Ectodermal cell (in vitro differentiated cells): ENCODE results near the gene DENND2C.

Experiments used
- H3K27ac ChIP-seq: 2 replicates; pipeline ENCODE4 v1.7.0; 2013; ENCODE audit warnings: mild to moderate bottlenecking, low read depth, low read length; ENCODE audit not compliant: insufficient read depth, poor library complexity, severe bottlenecking
- H3K27me3 ChIP-seq: 2 replicates; pipeline ENCODE4 v1.7.0; 2013; ENCODE audit warnings: mild to moderate bottlenecking, low read length; ENCODE audit not compliant: insufficient read depth, control insufficient read depth, poor library complexity, severe bottlenecking
- H3K36me3 ChIP-seq: one replicate; pipeline ENCODE4 v1.7.0; 2013; ENCODE audit warnings: low read length; ENCODE audit not compliant: control insufficient read depth, insufficient read depth
- H3K4me1 ChIP-seq: one replicate; pipeline ENCODE4 v1.7.0; 2013; ENCODE audit warnings: low read length; ENCODE audit not compliant: control insufficient read depth, insufficient read depth
- H3K4me3 ChIP-seq: 2 replicates; pipeline ENCODE4 v1.7.0; 2013; ENCODE audit warnings: low read depth, low read length, control low read depth; ENCODE audit not compliant: insufficient read depth
- H3K9me3 ChIP-seq: 2 replicates; pipeline ENCODE4 v1.7.0; 2013; ENCODE audit warnings: mild to moderate bottlenecking, low read length, moderate library complexity; ENCODE audit not compliant: control insufficient read depth
- WGBS, 2 experiments: methylation state at CpG; one replicate each; pipeline ENCODE4 v1.1.7; 2013; ENCODE audit warnings: missing lambda C conversion rate in 2 of 2; 5-methylcytosine and 5-hydroxymethylcytosine counted together

The DENND2C gene

DNA sequence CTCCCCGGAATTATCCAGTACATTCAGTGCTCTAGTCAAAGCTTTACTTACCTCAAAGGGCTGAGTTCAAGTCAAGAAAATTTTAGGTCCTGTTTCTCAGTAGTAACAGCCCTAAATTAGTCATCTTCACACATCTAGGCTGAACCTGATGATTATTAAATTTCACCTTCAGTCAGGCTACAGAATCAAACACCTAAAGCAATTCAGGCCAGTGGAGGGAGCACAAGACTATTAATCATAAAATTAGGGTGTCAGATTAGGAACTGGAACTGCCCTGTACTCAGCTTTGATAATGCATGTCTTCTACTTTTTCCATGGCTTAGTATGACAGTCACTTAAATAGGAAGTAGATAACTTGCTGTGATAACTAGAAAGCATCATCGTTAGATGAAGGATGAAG, 60.0 kb downstream of the DENND2C start:
- Histone ChIP-seq H3K9me3 (no peaks in the 10 kb centered on the region), H3K4me1 (no peaks in the 10 kb centered on the region), H3K27me3 (no peaks in the 10 kb centered on the region), H3K4me3 (no peak overlapping the region), H3K36me3 (no peaks in the 10 kb centered on the region), H3K27ac (no peak overlapping the region)
- whole genome bisulfite sequencing, 2 experiments = 91 to 92% methylated on average over 2 of the region's 2 CpGs

DNA sequence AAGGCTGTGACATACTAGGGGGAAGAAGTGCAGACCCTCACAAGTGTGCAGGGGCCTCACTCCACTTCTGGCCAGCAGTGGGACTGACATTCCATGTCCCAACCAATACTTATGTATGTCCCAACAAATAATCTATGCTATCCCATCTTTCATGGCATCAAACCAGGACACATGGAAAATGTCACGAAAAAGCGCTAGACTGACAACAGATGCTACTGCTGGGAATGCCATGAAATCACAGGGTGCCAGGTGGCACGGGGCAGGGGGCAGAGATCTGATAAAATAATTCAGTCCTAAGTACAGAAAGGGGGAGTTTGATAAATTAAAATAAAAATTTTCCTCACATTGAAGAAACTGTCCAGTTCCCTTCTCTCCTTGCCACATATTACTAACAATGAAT, 60.8 kb downstream of the DENND2C start:
- Histone ChIP-seq H3K36me3 (no peaks in the 10 kb centered on the region), H3K4me3 (no peak overlapping the region), H3K9me3 (no peaks in the 10 kb centered on the region), H3K27me3 (no peaks in the 10 kb centered on the region), H3K4me1 (no peaks in the 10 kb centered on the region), H3K27ac (no peak overlapping the region)
- 88 to 94% methylated on average over 3 of the region's 3 CpGs for WGBS, 2 experiments

DNA sequence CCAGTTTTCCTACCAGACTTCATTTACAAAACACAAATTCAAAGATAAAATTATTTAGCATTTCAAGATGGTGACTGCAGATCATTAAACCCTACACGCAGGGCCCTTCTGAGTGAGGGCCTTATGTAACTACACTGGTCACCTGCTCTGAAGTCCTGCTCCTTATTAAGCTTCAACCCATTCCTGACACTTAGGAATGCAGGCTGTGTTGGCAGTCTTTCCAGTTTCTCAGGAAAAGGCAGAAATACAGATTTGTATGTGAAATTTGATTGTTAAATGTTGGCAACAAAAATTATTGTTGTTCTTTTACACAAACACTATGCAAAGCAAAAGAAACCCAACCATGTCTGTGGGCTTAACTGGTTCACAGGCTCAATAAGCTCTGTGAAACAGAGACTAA, 62.6 kb downstream of the DENND2C start:
- WGBS, 2 experiments = 85 to 86% methylated on average over 1 of the region's 1 CpG
- H3K36me3 ChIP-seq = no peaks in the 10 kb centered on the region

DNA sequence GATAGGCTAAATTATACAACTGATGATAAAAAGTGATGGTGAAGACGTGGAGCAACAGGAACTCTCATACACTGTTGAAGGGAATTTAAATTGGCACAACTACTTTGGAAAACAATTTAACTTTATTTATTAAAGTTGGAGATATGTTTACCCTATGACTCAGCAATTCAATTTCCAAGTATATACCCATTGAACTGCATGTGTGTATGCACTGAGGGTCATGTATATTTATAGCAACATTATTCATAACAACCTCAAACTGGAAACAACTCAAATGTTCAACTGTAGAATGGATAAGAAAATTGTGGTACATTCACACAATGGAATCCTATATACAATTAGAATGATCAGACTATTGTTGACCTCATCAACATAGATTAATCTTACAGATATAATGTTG, 71.9 kb downstream of the DENND2C start:
- no peaks in the 10 kb centered on the region for H3K4me1 ChIP-seq
- H3K9me3 ChIP-seq = no peaks in the 10 kb centered on the region
- H3K27me3 ChIP-seq = no peaks in the 10 kb centered on the region
- no peak overlapping the region for H3K27ac ChIP-seq
- WGBS, 2 experiments = 100% methylated on average over 1 of the region's 1 CpG; no CpG with 5 or more reads in 1 of the 2 experiments
- H3K4me3 ChIP-seq = no peak overlapping the region
- H3K36me3 ChIP-seq = no peaks in the 10 kb centered on the region

More for the DNA sequence above, 62.6 kb downstream of the DENND2C start:
- H3K27me3 ChIP-seq = no peaks in the 10 kb centered on the region
- H3K27ac ChIP-seq = no peak overlapping the region
- H3K9me3 ChIP-seq = no peaks in the 10 kb centered on the region
- H3K4me3 ChIP-seq = no peak overlapping the region
- H3K4me1 ChIP-seq = no peaks in the 10 kb centered on the region

DNA sequence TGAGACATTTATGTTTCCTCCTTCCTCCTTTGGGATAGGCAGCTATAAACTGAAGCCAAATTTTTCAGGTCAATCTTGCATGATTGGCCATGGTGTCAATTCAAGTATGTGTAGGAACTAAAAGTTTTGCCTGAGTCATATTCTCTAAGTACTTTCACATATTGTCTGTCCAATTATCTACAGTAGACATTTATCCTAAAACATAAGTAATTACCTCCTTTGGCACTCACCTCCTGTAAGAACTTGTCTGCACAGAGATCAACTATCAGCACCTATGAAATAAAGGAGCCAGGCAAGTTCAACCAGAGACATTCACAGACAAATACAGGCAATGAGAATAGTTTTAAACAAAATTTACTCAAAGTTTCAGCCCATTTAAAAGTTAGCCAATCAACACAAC, 74.2 kb downstream of the DENND2C start:
- no peaks in the 10 kb centered on the region for H3K27me3 ChIP-seq
- no peaks in the 10 kb centered on the region for H3K4me1 ChIP-seq
- no peak overlapping the region for H3K4me3 ChIP-seq
- no peaks in the 10 kb centered on the region for H3K9me3 ChIP-seq
- H3K27ac ChIP-seq = no peak overlapping the region
- H3K36me3 ChIP-seq = no peaks in the 10 kb centered on the region

DNA sequence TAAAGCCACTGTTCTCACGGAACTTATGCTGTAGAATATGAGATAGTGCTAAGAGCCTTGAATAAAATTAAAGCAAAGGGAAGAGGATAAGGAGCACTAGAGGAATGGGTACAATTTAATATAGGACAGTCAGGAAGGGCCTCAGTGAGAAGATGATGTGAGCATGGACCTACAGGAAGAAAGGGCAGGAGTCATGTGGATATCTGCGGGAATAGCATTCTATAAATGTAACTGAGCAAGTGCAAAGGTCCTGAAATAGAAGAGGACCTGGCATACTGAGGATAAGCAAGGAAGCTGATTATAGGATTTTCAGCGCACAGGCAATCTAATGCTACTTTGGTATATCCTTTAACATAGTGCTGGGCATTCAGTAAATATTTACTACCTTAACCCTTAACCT, 75.8 kb downstream of the DENND2C start:
- WGBS, 2 experiments = 94% methylated on average over 3 of the region's 3 CpGs
- H3K9me3 ChIP-seq = no peaks in the 10 kb centered on the region
- H3K36me3 ChIP-seq = no peaks in the 10 kb centered on the region

DNA sequence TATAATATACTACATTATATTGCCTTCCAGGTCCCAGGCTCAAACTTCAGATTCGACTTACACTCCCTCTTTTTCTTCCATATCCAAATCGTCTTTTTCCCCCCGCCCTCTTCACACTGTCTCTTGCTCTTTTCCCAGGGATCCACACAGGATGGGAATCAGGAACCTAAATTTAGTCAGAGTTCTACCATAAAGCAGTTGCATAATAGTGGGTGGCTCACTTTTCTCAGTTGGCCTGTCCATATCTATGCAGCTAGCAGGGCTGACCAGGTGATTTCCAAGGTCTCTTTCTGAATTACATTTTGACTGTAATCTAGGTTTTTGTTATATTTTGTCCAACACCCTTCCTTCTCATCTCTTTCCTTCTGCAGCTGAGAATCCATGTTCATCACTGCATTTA, 80.7 kb downstream of the DENND2C start:
- H3K27ac ChIP-seq = no peak overlapping the region
- no peaks in the 10 kb centered on the region for H3K27me3 ChIP-seq
- H3K4me1 ChIP-seq = no peaks in the 10 kb centered on the region
- WGBS, 2 experiments = 78 to 93% methylated on average over 3 of the region's 3 CpGs
- H3K4me3 ChIP-seq = no peak overlapping the region
- no peaks in the 10 kb centered on the region for H3K36me3 ChIP-seq
- H3K9me3 ChIP-seq = no peaks in the 10 kb centered on the region

More for the DNA sequence above, 75.8 kb downstream of the DENND2C start:
- no peaks in the 10 kb centered on the region for H3K4me1 ChIP-seq
- H3K4me3 ChIP-seq = no peak overlapping the region
- no peak overlapping the region for H3K27ac ChIP-seq
- no peaks in the 10 kb centered on the region for H3K27me3 ChIP-seq

DNA sequence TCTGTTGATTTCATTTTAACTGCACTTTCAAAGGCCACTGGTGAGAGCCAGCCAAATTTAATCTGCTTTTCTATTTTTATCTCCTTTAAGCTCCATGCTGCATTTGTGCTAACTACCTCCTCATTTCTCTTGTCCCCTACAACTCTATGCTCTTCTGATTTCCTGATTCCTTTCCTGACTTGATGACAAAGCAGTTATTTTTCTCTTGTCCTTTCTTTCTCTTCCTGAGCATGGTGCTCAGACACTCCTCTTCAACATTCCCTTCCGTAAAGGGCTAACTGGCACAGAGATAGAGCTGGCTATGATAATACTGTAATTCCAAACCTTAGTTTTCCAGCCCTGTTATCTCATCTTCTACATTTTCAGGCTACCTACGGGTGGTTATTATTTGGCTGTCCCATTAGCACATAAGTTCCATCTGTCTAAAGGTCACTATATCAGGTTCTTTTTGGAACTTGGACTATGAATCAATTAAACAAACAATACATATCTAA, 81.6 kb downstream of the DENND2C start:
- Histone ChIP-seq H3K9me3 (no peaks in the 10 kb centered on the region), H3K4me3 (no peak overlapping the region), H3K4me1 (no peaks in the 10 kb centered on the region), H3K36me3 (no peaks in the 10 kb centered on the region), H3K27me3 (peaks cover 1% of the 10 kb centered on the region), H3K27ac (no peak overlapping the region)
- WGBS, 2 experiments = 80 to 89% methylated on average over 2 of the region's 2 CpGs

DNA sequence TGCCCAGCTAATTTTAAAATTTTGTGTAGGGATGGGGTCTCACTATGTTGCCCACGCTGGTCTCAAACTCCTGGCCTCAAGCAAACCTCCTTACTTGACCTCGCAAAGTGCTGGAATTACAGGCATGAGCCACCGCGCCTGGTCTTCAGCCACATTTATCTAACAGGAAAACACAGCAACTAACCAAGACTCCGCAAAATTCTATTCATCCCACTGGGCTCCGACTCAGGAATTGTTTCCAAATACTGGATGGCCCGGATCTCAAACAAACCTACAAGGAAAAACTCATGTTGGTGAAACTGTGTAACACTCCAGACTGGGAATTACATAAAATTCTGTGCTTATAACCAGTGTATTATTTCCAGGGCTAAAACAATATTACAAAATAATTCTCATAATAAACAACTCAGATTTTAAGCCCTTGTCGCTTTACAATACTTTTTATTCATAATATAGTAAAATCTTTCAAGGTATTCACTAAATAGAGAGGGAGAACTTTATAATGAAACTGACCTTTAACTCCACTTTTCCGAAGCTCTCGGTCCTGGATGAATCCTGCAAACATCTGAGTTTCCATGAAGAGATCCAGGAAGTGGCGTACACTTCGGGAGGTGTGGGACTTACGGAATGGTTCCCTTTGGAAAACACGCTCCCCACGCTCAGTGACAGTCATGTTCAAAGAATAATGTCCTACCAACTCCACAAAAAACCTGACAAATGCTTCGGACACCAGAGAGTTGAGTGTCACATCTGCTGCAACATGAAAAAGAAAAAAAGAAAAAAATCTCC, 82.5 kb downstream of the DENND2C start:
- no peaks in the 10 kb centered on the region for H3K4me1 ChIP-seq
- 90 to 96% methylated on average over 15 of the region's 16 CpGs for WGBS, 2 experiments
- no peak overlapping the region for H3K4me3 ChIP-seq
- no peaks in the 10 kb centered on the region for H3K36me3 ChIP-seq
- H3K27me3 ChIP-seq = peaks cover 5% of the 10 kb centered on the region
- no peaks in the 10 kb centered on the region for H3K9me3 ChIP-seq
- H3K27ac ChIP-seq = no peak overlapping the region

DNA sequence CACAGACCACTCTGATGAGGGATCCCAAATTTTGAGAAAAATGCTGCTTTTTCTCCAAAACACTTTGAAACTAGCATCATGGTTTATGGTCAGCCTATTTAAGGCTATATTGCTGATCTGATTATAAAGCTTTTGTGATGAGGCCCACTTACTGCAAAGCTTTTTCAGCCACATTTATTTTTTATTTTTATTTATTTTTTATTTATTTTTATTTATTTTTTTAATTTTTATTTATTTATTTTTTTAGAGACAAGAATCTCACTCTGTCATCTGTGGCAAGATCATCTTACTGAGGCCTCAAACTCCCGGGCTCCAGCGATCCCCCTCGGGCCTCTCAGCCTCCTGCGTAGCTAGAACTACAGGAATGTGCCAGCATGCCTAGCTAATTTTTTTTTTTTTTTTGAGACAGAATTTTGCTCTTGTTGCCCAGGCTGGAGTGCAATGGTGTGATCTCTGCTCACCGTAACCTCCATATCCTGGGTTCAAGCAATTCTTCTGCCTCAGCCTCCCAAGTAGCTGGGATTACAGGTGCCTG, 83.3 kb downstream of the DENND2C start:
- Histone ChIP-seq H3K9me3 (no peaks in the 10 kb centered on the region), H3K4me3 (no peak overlapping the region), H3K27me3 (peaks cover 5% of the 10 kb centered on the region), H3K36me3 (no peaks in the 10 kb centered on the region), H3K27ac (no peak overlapping the region), H3K4me1 (no peaks in the 10 kb centered on the region)
- 89 to 92% methylated on average over 5 of the region's 5 CpGs for WGBS, 2 experiments
